Activated B cell treated with CpG ODN at 0.5 μM for 24 hours (primary cell): ENCODE measurements around the gene PAK4. TPM values are rescaled to one million over a fixed set of nuclear protein-coding genes. Genes with fewer than 3 reads are reported as not detected.

Experiments used
- ATAC-seq: fragments of 200-7000 bp; cut with Tn5 transposase; one replicate; pipeline ENCODE4 v1.10.0; 2021; ENCODE audit warnings: low read depth, mild to moderate bottlenecking, moderate library complexity
- CTCF ChIA-PET: fragments of 350-600 bp; sonication (Branson Sonifier 250); formaldehyde crosslinking; loops from one replicate; lab custom pipeline; 2021; ENCODE audit warnings: antibody characterized with exemption; lab: Charles Lee
- POLR2A ChIA-PET: fragments of 350-600 bp; sonication (Branson Sonifier 250); formaldehyde crosslinking; loops from one replicate; lab custom pipeline; 2021; ENCODE audit warnings: antibody characterized with exemption; lab: Charles Lee
- DNase-seq: peaks from one replicate; pipeline ENCODE4 v3.0.0; 2022
- H3K27ac Mint-ChIP-seq: one replicate; pipeline ENCODE4 v1.8.0; 2020; ENCODE audit warnings: mixed read lengths
- H3K27me3 Mint-ChIP-seq: one replicate; pipeline ENCODE4 v1.8.0; 2021; ENCODE audit warnings: mixed read lengths
- H3K36me3 Mint-ChIP-seq: one replicate; pipeline ENCODE4 v1.8.0; 2021; ENCODE audit warnings: low read depth, mixed read lengths
- H3K4me1 Mint-ChIP-seq: one replicate; pipeline ENCODE4 v1.8.0; 2021; ENCODE audit warnings: mixed read lengths
- H3K4me3 Mint-ChIP-seq: one replicate; pipeline ENCODE4 v1.8.0; 2020; ENCODE audit warnings: mild to moderate bottlenecking, mixed read lengths
- H3K9me3 Mint-ChIP-seq: one replicate; pipeline ENCODE4 v1.8.0; 2020; ENCODE audit warnings: mixed read lengths
- intact Hi-C: fragments of 100-400 bp; cut with micrococcal nuclease; formaldehyde crosslinking; loops from one replicate; pipeline ENCODE4 v1.15.1; 2024
- total RNA-seq: library from RNA; stranded (reverse); gene quantifications from 2 replicates; pipeline ENCODE4 v1.2.3, GENCODE V29; 2022
- TF ChIP-seq, protein P1 (sequence below): fragments of 200-600 bp; IDR thresholded peaks from one replicate; pipeline ENCODE4 v1.8.0; 2022; ENCODE audit warnings: antibody characterized with exemption, mild to moderate bottlenecking

PAK4 gene
- total RNA-seq, 1 donor from 2014 or later, result 14.2 TPM

DNA sequence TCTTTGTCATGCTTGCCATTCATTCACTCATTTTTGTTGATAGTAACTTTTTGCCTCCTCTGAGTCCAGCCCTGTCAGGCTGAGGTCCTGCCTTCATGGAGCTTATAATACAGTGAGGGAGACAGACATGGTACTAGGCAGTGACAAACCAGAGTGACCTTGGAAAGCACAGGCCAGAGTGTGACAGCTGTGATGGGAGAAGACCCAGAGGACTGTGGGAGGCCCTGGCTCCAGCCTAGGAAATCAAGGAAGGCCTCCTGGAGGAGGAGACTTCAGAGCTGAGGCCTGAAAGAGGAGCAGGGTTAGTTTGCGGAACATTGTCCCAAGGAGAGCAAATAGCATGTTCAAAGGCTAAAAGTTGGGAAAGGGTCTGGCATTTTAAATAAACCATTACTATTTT lies 20.5 kb downstream of the PAK4 start:
- intact Hi-C loops, result no loop called here
- Mint-ChIP-seq H3K36me3 (peaks cover 10% of the 10 kb centered on the region), H3K27ac (no peak overlapping the region), H3K27me3 (no peaks in the 10 kb centered on the region), H3K4me3 (no peak overlapping the region), H3K9me3 (no peaks in the 10 kb centered on the region), H3K4me1 (peaks cover 20% of the 10 kb centered on the region)
- CTCF ChIA-PET, result no interaction called here
- POLR2A ChIA-PET, result no interaction called here
- no peak for ATAC-seq
- TF ChIP-seq, protein P1, sequence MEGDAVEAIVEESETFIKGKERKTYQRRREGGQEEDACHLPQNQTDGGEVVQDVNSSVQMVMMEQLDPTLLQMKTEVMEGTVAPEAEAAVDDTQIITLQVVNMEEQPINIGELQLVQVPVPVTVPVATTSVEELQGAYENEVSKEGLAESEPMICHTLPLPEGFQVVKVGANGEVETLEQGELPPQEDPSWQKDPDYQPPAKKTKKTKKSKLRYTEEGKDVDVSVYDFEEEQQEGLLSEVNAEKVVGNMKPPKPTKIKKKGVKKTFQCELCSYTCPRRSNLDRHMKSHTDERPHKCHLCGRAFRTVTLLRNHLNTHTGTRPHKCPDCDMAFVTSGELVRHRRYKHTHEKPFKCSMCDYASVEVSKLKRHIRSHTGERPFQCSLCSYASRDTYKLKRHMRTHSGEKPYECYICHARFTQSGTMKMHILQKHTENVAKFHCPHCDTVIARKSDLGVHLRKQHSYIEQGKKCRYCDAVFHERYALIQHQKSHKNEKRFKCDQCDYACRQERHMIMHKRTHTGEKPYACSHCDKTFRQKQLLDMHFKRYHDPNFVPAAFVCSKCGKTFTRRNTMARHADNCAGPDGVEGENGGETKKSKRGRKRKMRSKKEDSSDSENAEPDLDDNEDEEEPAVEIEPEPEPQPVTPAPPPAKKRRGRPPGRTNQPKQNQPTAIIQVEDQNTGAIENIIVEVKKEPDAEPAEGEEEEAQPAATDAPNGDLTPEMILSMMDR, result no peak
- no peak for DNase-seq

GRCh38 chr19:39146686-39147450 lies 21.3 kb downstream of the PAK4 start:
- H3K4me3 Mint-ChIP-seq, result no peak overlapping the region
- H3K36me3 Mint-ChIP-seq, result peaks cover 10% of the 10 kb centered on the region
- no peak overlapping the region for H3K27ac Mint-ChIP-seq
- POLR2A ChIA-PET, result no interaction called here
- DNase-seq, result no peak
- no peak for ATAC-seq
- H3K27me3 Mint-ChIP-seq, result no peaks in the 10 kb centered on the region
- intact Hi-C loops, result no loop called here
- TF ChIP-seq, protein P1, result no peak
- H3K4me1 Mint-ChIP-seq, result peaks cover 20% of the 10 kb centered on the region
- CTCF ChIA-PET, result no interaction called here
- H3K9me3 Mint-ChIP-seq, result no peaks in the 10 kb centered on the region

- CTCF ChIA-PET, result no interaction called here
- H3K27me3 Mint-ChIP-seq, result no peaks in the 10 kb centered on the region
- POLR2A ChIA-PET, result no interaction called here
These were observed 21.9 kb downstream of the PAK4 start for GRCh38 chr19:39147480-39147879.

GRCh38 chr19:39148939-39149529 lies 23.4 kb downstream of the PAK4 start:
- ChIA-PET POLR2A (no interaction called here), CTCF (no interaction called here)
- TF ChIP-seq, protein P1, result no peak
- intact Hi-C loops, result no loop called here
- peaks cover 15% of the 10 kb centered on the region for H3K4me1 Mint-ChIP-seq
- peaks cover 14% of the 10 kb centered on the region for H3K36me3 Mint-ChIP-seq
- no peak for ATAC-seq
- no peaks in the 10 kb centered on the region for H3K27me3 Mint-ChIP-seq
- H3K27ac Mint-ChIP-seq, result no peak overlapping the region
- H3K9me3 Mint-ChIP-seq, result no peaks in the 10 kb centered on the region
- no peak for DNase-seq
- H3K4me3 Mint-ChIP-seq, result no peak overlapping the region

More at GRCh38 chr19:39147480-39147879, 21.9 kb downstream of the PAK4 start:
- DNase-seq, result no peak
- TF ChIP-seq, protein P1, result no peak
- intact Hi-C loops, result no loop called here
- Mint-ChIP-seq H3K27ac (no peak overlapping the region), H3K9me3 (no peaks in the 10 kb centered on the region), H3K4me3 (no peak overlapping the region), H3K4me1 (peaks cover 20% of the 10 kb centered on the region), H3K36me3 (peaks cover 10% of the 10 kb centered on the region)
- no peak for ATAC-seq

GRCh38 chr19:39150235-39150634 lies 24.6 kb downstream of the PAK4 start:
- CTCF ChIA-PET, result no interaction called here
- POLR2A ChIA-PET, result interaction anchor here (0.5 kb wide), 1 partner anchor 50 kb away, joined by 6 read pairs; no protein-coding TSS in a partner anchor
- H3K4me1 Mint-ChIP-seq, result peaks cover 6% of the 10 kb centered on the region

More at GRCh38 chr19:39150235-39150634, 24.6 kb downstream of the PAK4 start:
- peaks cover 13% of the 10 kb centered on the region for H3K36me3 Mint-ChIP-seq
- TF ChIP-seq, protein P1, result no peak
- intact Hi-C loops, result no loop called here
- no peak overlapping the region for H3K27ac Mint-ChIP-seq
- ATAC-seq, result no peak
- no peak overlapping the region for H3K4me3 Mint-ChIP-seq
- H3K27me3 Mint-ChIP-seq, result no peaks in the 10 kb centered on the region
- no peak for DNase-seq
- H3K9me3 Mint-ChIP-seq, result no peaks in the 10 kb centered on the region
